GF-D8 (cell line): ENCODE data around the gene SAXO2.
"Not testable (repeated sequence)": the region's sequence is repeated elsewhere in the genome, so short reads cannot be mapped to it uniquely, and the experiment has no call there.

ENCODE experiments used
- DNase-seq: peaks from one replicate; lab custom pipeline; 2025; lab: John Stamatoyannopoulos, UW

Gene SAXO2

GRCh38 chr15:82286475-82286874 lies 23.9 kb downstream of the SAXO2 start:
- not testable (repeated sequence) for DNase-seq

- DNase-seq: not testable (repeated sequence)
These were observed 25.6 kb downstream of the SAXO2 start for GRCh38 chr15:82288202-82288601.

GRCh38 chr15:82292271-82292670 lies 29.7 kb downstream of the SAXO2 start:
- DNase-seq: no peak

- no peak for DNase-seq
These were observed 31.6 kb downstream of the SAXO2 start for GRCh38 chr15:82294061-82294690.

- DNase-seq: no peak
These were observed 34.9 kb downstream of the SAXO2 start for GRCh38 chr15:82297546-82297945.

GRCh38 chr15:82298032-82298431 lies 35.4 kb downstream of the SAXO2 start:
- no peak for DNase-seq

GRCh38 chr15:82298520-82298919 lies 35.9 kb downstream of the SAXO2 start:
- DNase-seq: no peak

- not testable (repeated sequence) for DNase-seq
These were observed 36.9 kb downstream of the SAXO2 start for GRCh38 chr15:82299511-82299914.

GRCh38 chr15:82300326-82300725 lies 37.7 kb downstream of the SAXO2 start:
- not testable (repeated sequence) for DNase-seq

- DNase-seq: no peak
These were observed 38.3 kb downstream of the SAXO2 start for GRCh38 chr15:82300883-82301282.

- no peak for DNase-seq
These were observed 38.8 kb downstream of the SAXO2 start for GRCh38 chr15:82301296-82302016.

- no peak for DNase-seq
These were observed 41.5 kb downstream of the SAXO2 start for GRCh38 chr15:82303956-82304777.

GRCh38 chr15:82304778-82305090 lies 42.1 kb downstream of the SAXO2 start:
- no peak for DNase-seq

GRCh38 chr15:82305621-82306048 lies 43.0 kb downstream of the SAXO2 start:
- DNase-seq: no peak

- DNase-seq: no peak
These were observed 44.4 kb downstream of the SAXO2 start for GRCh38 chr15:82306791-82307713.

GRCh38 chr15:82307714-82308081 lies 45.1 kb downstream of the SAXO2 start:
- no peak for DNase-seq

GRCh38 chr15:82309802-82310201 lies 47.2 kb downstream of the SAXO2 start:
- no peak for DNase-seq

GRCh38 chr15:82311321-82311720 lies 48.7 kb downstream of the SAXO2 start:
- DNase-seq: not testable (repeated sequence)

GRCh38 chr15:82312586-82313349 lies 50.1 kb downstream of the SAXO2 start:
- DNase-seq: no peak

GRCh38 chr15:82313446-82313845 lies 50.8 kb downstream of the SAXO2 start:
- no peak for DNase-seq
